ENCODE results near the gene TIAM2. TPM values are rescaled to one million over a fixed set of nuclear protein-coding genes. Genes with fewer than 3 reads are reported as not detected.
"Not testable (repeated sequence)": the region's sequence is repeated elsewhere in the genome, so short reads cannot be mapped to it uniquely, and the experiment has no call there.

The TIAM2 gene
- total RNA-seq, 4 donors from 2014 or later: 25.7 to 77.1 (median 56.6) TPM

GRCh38 chr6:155091756-155092155 is 96.6 kb downstream of the TIAM2 start:
- TF ChIP-seq CTCF (IDR thresholded peaks at IDR 0.05) (no peak), POLR2A (IDR thresholded peaks at IDR 0.05) (no peak)
- Histone ChIP-seq H3K27ac (no peak overlapping the region), H3K4me3 (no peak overlapping the region), H3K27me3 (no peaks in the 10 kb centered on the region), H3K4me1 (no peaks in the 10 kb centered on the region), H3K9me3 (no peaks in the 10 kb centered on the region), H3K36me3 (no peaks in the 10 kb centered on the region)
- no peak for DNase-seq
- intact Hi-C loops (cut with DNase I; ENCODE audit: low total_unique reads): no loop called here

GRCh38 chr6:155093430-155093829 is 98.3 kb downstream of the TIAM2 start:
- Histone ChIP-seq H3K27me3 (no peaks in the 10 kb centered on the region), H3K9me3 (no peaks in the 10 kb centered on the region), H3K4me3 (no peak overlapping the region), H3K4me1 (no peaks in the 10 kb centered on the region), H3K36me3 (no peaks in the 10 kb centered on the region), H3K27ac (no peak overlapping the region)
- intact Hi-C loops (cut with DNase I; ENCODE audit: low total_unique reads): no loop called here
- TF ChIP-seq POLR2A (IDR thresholded peaks at IDR 0.05) (no peak), CTCF (IDR thresholded peaks at IDR 0.05) (no peak)
- no peak for DNase-seq

- H3K27me3 ChIP-seq: no peaks in the 10 kb centered on the region
- no peak overlapping the region for H3K4me3 ChIP-seq
- H3K36me3 ChIP-seq: no peaks in the 10 kb centered on the region
- intact Hi-C loops (cut with DNase I; ENCODE audit: low total_unique reads): no loop called here
- no peak for DNase-seq
- H3K9me3 ChIP-seq: no peaks in the 10 kb centered on the region
- no peaks in the 10 kb centered on the region for H3K4me1 ChIP-seq
- no peak overlapping the region for H3K27ac ChIP-seq
- no peak for TF ChIP-seq CTCF (IDR thresholded peaks at IDR 0.05)
- no peak for TF ChIP-seq POLR2A (IDR thresholded peaks at IDR 0.05)
These were observed 105.0 kb downstream of the TIAM2 start for GRCh38 chr6:155100087-155100486.

- H3K36me3 ChIP-seq: no peaks in the 10 kb centered on the region
- H3K9me3 ChIP-seq: no peaks in the 10 kb centered on the region
- intact Hi-C loops (cut with DNase I; ENCODE audit: low total_unique reads): no loop called here
- DNase-seq: no peak
- H3K27ac ChIP-seq: no peak overlapping the region
- no peak for TF ChIP-seq CTCF (IDR thresholded peaks at IDR 0.05)
- TF ChIP-seq POLR2A (IDR thresholded peaks at IDR 0.05): no peak
- H3K27me3 ChIP-seq: no peaks in the 10 kb centered on the region
- H3K4me1 ChIP-seq: no peaks in the 10 kb centered on the region
- no peak overlapping the region for H3K4me3 ChIP-seq
These were observed 105.5 kb downstream of the TIAM2 start for GRCh38 chr6:155100591-155100990.

- H3K27me3 ChIP-seq; H3K4me3 ChIP-seq; intact Hi-C loops (cut with DNase I; ENCODE audit: low total_unique reads); H3K4me1 ChIP-seq; DNase-seq; H3K36me3 ChIP-seq; H3K27ac ChIP-seq; H3K9me3 ChIP-seq: not testable (repeated sequence)
These were observed 108.0 kb downstream of the TIAM2 start for GRCh38 chr6:155103083-155103645.

- no peak for DNase-seq
- TF ChIP-seq POLR2A (IDR thresholded peaks at IDR 0.05) (no peak), CTCF (IDR thresholded peaks at IDR 0.05) (no peak)
- intact Hi-C loops (cut with DNase I; ENCODE audit: low total_unique reads): no loop called here
These were observed 108.8 kb downstream of the TIAM2 start for GRCh38 chr6:155103816-155104366.

More at GRCh38 chr6:155103816-155104366, 108.8 kb downstream of the TIAM2 start:
- Histone ChIP-seq H3K36me3 (no peaks in the 10 kb centered on the region), H3K4me1 (no peaks in the 10 kb centered on the region), H3K9me3 (no peaks in the 10 kb centered on the region), H3K27me3 (no peaks in the 10 kb centered on the region), H3K27ac (no peak overlapping the region), H3K4me3 (no peak overlapping the region)

Data from uterus (tissue), 4 donors.